DMS53 (cell line): ENCODE data around the gene OLR1.
"Not testable (repeated sequence)": the region's sequence is repeated elsewhere in the genome, so short reads cannot be mapped to it uniquely, and the experiment has no call there.

Experiments
- DNase-seq: peaks from one replicate; lab custom pipeline; 2025; lab: John Stamatoyannopoulos, UW

Gene OLR1

DNA sequence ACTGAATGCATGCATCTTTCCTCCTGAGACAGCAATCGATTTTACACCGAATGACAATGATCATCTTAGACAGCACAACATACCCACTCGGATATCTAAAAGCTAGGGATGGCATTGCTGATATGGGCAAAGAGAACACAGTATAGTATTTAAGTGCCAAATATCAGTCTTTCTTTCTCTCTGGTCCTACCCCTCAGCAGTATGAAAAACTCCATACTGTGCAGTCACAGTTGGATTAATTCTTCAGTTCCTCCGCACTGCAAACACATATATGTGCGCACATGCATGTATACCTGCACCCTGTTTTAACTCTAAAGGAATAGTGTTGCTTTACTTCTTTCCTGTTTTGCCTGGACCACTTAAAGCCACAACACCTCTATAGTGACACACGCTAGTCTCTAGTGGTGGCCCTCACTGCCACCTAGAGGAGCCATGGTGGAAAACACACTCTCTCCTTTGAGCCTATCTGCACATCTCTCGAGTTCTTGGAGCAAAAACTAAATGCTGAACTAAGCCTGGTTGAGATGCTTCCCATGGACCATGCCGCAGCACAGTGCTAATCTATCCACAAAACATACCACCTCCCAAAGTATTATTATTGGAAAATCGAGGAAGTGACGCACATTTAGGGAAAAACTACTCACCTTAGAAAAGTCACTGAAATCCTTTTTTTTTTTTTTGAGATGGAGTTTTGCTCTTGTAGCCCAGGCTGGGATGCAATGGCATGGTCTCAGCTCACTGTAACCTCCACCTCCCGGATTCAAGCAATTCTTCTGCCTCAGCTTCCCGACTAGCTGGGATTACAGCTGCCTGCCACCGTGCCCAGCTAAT, 18.8 kb upstream of the OLR1 start:
- DNase-seq, result peak; percentile 93

DNA sequence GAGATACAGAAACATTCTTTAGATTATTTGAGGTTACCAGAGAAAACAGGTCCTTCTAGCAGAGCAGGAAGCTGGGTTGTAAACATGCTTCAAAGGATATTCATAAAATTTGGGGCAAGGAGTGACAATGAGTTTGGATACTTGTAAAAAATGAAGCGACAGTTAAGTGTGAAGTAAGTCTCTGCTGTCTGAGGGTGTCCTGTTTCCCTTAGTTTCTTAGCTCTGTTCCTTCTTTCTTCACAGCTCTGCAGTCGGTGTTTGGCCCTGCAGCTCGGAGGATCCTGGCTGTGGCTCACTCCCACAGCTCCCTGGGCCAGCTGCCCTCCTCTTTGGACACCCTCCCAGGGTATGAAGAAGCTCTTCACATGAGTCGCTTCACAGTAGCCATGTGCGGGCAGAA, 17.7 kb upstream of the OLR1 start:
- no peak for DNase-seq

DNA sequence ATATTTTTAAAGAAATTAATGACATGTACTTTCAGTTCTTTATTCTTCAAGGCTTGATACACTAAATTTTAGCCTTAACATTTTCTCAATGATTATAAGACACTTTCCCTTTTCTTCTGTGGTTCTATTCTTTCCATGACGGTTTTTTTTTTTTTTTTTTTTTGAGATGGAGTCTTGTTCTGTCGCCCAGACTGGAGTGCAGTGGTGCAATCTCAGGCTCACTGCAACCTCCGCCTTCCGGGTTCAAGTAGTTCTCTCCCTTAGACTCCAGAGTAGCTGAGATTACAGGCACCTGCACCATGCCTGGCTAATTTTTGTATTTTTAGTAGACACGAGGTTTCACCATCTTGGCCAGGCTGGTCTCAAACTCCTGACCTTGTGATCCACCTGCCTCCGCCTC, 15.0 kb upstream of the OLR1 start:
- DNase-seq, result not testable (repeated sequence)

DNA sequence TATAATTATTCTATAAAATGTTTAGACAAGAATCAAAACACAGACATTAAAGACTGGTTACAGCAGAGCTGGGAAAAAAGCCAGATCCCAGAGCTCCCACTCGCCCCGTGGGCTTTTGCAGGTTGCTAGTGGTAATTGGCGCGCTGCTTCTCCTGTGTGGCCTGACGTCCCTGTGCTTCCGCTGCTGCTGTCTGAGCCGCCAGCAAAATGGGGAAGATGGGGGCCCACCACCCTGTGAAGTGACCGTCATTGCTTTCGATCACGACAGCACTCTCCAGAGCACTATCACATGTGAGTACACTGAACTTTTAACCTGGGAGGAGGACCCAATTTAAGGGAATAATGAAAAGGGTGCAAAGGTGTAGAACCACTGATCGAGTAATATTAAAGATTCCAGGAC, 14.4 kb upstream of the OLR1 start:
- no peak for DNase-seq

DNA sequence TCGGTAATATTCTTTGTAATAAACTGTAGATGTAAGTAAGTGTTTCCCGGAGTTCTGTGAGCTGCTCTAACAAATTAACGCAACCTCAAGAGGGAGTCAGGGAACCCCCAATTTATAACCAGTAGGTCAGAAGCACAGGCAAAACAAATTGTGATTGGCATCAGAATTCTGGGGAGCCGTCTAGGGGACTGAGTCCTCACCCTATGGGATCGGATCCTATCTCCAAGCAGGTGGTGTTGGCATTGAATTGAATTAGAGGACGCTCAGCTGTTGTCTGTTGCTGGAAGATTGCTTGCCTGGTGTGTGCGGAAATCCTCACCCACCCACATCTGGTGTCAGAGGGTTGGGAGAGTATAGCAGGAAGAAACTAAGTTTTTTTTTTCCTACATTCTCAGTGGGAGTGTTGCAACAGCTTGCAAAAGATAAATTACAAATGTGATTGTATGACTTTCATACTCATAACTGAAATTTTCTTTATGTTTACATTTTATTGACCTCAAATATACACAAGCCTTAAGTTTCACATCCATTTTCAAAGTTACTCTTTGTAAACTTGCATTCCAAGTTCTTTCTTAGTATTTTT, 12.4 kb upstream of the OLR1 start:
- no peak for DNase-seq

GRCh38 chr12:10182354-10183049, 10.6 kb upstream of the OLR1 start:
- DNase-seq, result no peak

GRCh38 chr12:10179776-10180181, 7.8 kb upstream of the OLR1 start:
- no peak for DNase-seq

- no peak for DNase-seq
Measured at GRCh38 chr12:10178821-10179220, 6.9 kb upstream of the OLR1 start, which contains the start of gene TMEM52B. Gene TMEM52B (plus strand): TSS chr12:10179032. CDS start chr12:10179575, 543 bp downstream.

- peak; percentile 58 for DNase-seq
Measured at GRCh38 chr12:10175846-10176636, 4.1 kb upstream of the OLR1 start.

DNA sequence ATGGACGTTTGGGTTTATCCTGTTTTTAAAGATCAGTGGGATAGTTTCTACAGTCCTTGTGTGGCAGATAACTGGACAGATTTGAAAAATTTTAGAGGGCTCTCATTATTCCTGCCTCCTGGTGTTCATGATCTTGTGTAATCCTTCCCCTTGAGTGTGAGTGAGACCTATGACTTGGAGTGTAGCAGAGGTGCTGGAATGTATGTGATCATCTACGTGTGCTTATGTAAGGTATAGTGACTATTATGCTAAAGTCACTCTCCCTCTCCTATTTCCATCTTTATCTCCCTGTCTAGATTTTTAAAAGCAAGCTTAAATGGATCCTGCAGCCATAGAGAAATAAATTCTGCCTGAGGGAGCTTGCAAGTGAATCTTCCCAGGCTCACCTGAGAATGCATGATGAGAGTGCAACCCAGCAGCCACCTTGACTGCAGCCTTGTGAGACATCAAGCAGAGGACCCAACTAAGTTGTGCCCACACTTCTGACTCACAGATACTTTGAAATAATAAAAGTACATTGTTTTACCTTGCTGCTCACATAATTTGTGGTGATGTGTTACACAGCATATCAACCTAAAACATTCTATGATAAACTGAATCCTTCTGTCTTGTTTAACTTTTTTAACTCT, 3.2 kb upstream of the OLR1 start:
- DNase-seq, result no peak

GRCh38 chr12:10170216-10170615, 1.7 kb downstream of the OLR1 start:
- DNase-seq, result no peak

- DNase-seq, result no peak
Measured at GRCh38 chr12:10169104-10169503, 2.8 kb downstream of the OLR1 start.

GRCh38 chr12:10167599-10167998, 4.3 kb downstream of the OLR1 start:
- DNase-seq, result no peak

DNA sequence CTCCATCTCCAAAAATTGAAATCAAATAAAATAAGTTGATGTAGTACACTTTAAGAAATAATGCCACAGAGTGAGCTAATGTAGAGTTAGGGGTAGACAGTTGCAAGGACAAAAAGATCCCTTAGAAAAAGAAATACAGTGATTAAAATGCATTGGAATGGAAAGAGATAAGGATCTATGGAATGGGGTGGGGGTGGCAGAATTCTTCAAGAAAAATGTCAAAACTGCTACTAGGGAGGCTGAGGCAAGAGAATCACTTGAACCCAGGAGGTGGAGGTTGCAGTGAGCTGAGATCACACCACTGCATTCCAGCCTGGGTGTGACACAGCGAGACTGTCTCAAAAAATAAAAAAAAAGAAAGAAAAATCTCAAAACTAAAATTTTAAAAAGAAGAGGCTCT, 6.5 kb downstream of the OLR1 start:
- no peak for DNase-seq

DNA sequence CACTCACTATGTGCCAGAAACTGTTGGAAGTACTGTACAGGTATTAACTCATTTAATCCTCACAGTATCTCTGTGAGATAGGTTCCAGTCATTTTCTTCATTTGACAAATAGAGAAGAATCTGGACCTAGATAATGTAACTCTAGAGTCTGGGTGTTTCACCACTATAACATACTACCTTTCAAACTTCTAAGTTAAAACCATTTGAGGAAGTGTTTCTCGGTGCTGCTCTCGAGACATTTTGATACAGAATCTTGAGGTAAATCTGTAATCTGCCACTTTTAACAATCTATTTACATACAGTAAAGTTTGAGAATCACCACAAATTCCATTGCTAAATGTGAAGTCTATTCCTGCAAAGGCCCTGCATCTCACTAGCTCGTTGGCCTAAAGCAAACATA, 8.8 kb downstream of the OLR1 start:
- no peak for DNase-seq

DNA sequence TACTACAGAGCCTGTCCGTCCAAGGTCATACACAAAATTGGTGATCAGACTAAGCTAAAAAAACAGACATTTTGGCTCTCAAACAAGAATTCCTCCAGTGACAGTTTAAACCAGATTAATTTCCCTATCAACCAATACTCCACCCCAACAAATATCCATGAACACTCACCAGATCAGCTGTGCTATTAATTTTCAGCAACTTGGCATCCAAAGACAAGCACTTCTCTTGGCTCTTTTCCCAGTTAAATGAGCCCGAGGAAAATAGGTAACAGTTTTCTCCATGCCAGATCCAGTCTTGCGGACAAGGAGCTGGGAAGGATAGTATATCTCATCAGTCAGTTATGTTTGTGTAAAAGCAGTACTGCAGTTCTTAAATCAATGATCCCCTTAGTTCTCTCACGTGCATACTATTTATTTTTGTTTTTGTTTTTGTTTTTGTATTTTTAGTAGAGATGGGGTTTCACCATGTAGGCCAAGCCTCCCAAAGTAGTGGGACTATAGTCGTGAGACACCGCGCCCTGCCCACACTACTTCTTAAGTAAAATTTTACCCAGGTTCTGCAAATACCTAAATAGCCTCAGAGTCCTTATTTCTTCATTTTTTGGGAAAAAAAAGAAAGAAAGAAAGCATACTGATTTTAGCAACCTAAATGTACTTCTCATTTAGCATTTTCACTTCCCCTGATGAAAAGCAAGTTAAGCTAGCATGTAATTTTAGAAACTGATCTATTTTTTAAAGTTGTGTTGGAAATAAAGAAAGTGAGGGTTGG, 11.1 kb downstream of the OLR1 start:
- DNase-seq, result no peak

- DNase-seq, result no peak
Measured at GRCh38 chr12:10159280-10159679, 12.7 kb downstream of the OLR1 start.

GRCh38 chr12:10158406-10158805, 13.5 kb downstream of the OLR1 start:
- peak; percentile 20 for DNase-seq

- no peak for DNase-seq
Measured at GRCh38 chr12:10155966-10156365, 16.0 kb downstream of the OLR1 start.

- peak; percentile 61 for DNase-seq
Measured at GRCh38 chr12:10154145-10154496, 17.8 kb downstream of the OLR1 start.
